Activated CD4-positive, alpha-beta T cell treated with anti-CD3 and anti-CD28 coated beads, Interleukin-2, Interleukin-4, amounts not matched to agents 100 ng/mL and 50 ng/mL, durations not matched to agents 16 hours and 8 hours (primary cell): Measurements from ENCODE around the gene METTL9.
"Not testable (repeated sequence)": the region's sequence is repeated elsewhere in the genome, so short reads cannot be mapped to it uniquely, and the experiment has no call there.

Experiments
- DNase-seq: peaks from one replicate; pipeline ENCODE4 v3.0.0-alpha.2; 2020; ENCODE audit warnings: low spot score

METTL9 gene

DNA sequence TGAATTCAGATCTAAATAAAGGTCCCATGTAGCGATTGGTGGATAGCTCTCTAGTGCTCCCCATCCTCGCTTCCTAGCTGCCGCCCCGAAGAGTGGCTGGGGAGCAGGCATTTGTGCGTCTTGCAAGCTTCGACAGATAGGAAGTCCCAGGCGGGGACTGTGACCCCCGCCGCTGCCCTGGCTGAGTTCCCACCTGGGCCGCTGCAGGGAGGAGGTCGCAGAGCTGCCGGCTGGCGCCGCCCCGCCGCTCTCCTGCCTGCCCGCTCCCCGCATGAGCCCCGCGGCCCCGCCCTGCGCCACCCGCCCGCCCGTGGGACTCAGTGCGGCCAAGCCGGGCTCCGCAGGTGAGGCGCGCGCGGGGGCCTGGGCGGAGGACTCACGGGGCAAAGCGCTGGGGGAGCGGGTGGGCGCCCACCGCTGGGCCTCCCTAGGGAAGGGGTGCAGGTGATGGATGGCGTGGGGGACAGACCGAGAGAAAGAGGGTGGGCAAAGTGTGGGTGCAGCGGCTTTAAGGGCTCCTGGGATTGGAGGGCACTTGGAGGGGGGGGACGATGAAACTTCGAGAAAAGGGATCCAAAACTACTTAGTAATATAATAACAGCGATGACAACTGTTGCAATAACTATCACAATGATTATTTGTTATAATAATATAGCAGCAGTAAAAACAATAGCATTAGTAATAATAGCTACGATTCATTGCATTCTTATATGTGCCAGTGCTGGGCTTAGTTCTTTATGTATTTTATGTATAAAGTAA lies 64.7 kb downstream of the METTL9 start, which contains the start of gene OTOA:
OTOA (plus strand) TSS at position 80 of the 759 bp plus-strand sequence. CDS start 14,547 bp downstream, outside the sequence.
- no peak for DNase-seq

GRCh38 chr16:21664801-21665492 lies 65.6 kb downstream of the METTL9 start:
- no peak for DNase-seq

DNA sequence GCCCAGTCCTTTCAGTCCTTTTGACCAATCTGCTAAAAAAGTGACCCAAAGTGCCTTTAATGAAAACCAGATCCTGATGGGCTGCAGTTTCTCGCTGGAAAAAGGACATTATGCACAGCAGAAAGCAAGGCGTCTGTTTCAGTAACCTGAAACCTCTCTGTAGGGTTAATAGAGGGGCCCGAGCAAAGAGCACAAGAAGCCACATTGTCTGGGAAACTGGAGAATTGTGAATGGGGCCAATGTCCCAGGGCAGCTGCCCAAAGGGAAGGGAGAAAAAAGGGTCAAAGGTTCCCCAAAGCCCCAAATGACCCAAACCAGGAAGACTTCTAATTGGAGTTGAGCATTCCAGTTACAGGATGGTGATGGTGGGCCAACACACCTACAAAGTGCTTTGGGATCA lies 67.4 kb downstream of the METTL9 start:
- DNase-seq: no peak

GRCh38 chr16:21667575-21667974 lies 68.2 kb downstream of the METTL9 start:
- no peak for DNase-seq

DNA sequence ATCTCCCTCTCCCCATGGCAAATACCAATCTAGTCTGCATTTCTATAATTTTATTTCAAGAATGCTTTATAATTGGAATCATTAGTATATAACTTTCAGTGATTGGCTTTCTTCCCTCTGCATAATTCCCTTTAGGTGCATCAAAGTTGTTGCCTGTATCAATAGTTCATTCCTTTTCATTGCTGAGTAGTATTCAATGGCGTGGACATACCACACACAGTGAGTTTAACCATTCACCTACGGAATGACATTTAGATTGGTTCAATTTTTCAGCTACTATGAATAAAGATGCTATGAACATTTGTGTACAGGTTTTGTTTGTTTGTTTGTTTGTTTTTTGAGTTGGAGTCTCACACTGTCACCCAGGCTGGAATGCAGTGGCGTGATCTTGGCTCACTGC lies 74.1 kb downstream of the METTL9 start:
- DNase-seq: no peak

DNA sequence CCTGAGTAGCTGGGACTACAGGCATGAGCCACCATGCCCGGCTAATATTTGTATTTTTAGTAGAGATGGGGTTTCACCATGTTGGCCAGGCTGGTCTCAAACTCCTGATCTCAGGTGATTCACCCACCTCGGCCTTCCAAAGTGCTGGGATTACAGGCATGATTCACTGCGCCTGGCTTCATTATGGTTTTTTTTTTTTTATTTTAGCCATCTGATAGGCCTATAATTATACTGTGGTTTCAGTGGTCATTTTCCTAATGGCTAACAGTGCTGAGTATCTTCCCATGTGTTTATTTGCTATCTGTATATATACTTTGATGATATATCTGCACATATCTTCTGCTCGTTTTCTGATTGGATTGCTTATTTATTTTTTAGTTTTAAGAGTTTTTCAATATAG lies 75.1 kb downstream of the METTL9 start:
- DNase-seq: not testable (repeated sequence)

DNA sequence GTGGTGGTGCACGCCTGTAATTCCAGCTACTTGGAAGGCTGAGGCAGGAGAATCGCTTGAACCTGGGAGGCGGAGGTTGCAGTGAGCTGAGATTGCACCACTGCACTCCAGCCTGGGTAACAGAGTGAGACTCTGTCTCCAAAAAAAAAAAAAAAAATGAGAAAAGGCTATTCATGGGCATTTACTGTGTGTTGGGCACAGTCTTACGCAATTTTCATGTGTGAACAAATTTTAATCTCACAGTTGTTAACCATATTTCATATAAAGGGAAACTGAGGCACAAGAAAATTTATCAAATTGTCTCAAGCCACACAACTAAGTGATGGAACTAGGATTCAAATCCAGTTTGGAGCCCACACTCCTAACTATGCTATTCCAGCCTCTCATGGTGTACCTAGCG lies 81.3 kb downstream of the METTL9 start:
- not testable (repeated sequence) for DNase-seq

DNA sequence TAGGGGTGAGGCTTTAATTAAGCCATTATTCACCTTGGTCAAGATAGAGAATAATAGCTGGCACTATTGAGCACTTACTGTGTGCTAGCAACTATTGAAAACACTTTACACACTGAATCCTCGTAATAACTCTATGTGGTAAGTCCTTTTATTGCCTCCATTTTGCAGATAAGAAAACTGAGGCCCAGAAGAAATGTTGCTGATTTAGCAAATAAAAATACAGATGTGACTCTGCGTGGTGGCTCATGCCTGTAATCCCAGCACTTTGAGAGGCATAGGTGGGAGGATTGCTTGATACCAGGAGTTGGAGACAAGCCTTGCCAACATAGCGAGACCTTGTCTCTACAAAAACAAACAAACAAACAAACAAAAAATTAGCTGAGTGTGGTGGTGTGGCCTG lies 83.8 kb downstream of the METTL9 start:
- no peak for DNase-seq

DNA sequence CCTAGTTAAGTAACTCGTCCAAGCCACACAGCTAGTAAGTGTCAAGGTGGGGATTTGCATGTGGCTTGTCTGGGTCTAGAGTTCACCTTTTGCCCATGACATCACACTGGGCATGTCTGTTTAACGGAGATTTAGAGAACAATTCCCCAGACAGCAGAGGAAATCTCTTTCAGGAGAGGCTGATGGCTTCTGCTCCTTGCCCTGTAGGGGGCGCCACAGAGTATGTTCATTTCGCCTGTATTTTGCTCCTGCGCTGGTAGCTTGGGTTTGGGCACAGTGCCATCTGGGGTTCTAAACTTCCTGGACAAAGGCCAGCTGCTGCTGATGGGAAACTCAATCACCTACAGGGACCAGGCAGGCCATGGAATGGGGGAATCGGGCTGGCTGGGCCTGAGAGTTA lies 84.8 kb downstream of the METTL9 start:
- DNase-seq: peak; percentile 29

DNA sequence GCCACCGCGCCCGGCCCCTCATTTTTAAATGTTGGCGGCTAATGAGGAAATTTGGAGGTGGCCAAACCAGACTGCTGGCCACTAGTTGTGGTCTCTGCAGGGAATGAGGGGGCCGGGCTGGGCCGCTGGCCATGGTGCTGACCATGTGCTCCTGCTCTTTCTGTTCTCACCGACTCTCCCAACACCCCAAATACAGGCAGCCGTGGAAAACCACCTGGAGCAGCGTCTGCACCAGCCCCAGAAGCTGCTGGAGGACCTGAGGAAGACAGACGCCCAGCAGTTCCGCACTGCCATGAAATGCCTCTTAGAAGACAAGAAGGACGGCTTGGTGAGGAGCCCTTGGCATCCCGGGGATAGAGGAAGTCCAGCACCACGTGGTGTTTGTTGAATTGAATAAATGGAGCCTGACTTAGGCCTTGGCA lies 85.7 kb downstream of the METTL9 start:
- DNase-seq: no peak

DNA sequence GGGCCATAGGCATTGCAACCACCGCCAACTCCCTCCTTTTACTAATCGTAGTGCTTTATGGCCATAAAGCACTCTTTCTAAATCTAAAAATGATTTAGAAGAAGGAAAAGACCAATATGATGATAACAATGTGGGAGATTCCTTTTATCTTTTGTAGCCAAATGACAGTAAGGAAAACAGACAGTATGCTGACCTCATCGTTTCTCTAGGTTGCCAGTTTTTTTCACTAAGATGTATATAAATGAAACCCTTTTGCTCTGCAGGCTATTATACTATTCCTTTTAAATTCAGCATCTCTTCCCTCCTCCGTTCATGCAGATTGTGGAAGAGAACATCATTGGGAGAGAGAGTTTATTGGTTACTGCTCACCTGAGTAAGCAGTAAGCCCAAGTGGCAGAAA lies 89.7 kb downstream of the METTL9 start:
- DNase-seq: no peak

DNA sequence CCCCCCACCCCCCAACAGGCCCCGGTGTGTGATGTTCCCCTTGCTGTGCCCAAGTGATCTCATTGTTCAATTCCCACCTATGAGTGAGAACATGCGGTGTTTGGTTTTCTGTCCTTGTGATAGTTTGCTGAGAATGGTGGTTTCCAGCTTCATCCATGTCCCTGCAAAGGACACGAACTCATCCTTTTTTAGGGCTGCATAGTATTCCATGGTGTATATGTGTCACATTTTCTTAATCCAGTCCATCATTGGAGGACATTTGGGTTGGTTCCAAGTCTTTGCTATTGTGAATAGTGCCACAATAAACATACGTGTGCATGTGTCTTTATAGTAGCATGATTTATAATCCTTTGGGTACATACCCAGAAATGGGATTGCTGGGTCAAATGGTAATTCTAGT lies 91.6 kb downstream of the METTL9 start:
- DNase-seq: not testable (repeated sequence)

- no peak for DNase-seq
Measured at GRCh38 chr16:21694609-21695008, 95.2 kb downstream of the METTL9 start.

- DNase-seq: no peak
Measured at GRCh38 chr16:21697032-21697431, 97.7 kb downstream of the METTL9 start.

GRCh38 chr16:21698169-21699032 lies 99.0 kb downstream of the METTL9 start:
- DNase-seq: no peak

DNA sequence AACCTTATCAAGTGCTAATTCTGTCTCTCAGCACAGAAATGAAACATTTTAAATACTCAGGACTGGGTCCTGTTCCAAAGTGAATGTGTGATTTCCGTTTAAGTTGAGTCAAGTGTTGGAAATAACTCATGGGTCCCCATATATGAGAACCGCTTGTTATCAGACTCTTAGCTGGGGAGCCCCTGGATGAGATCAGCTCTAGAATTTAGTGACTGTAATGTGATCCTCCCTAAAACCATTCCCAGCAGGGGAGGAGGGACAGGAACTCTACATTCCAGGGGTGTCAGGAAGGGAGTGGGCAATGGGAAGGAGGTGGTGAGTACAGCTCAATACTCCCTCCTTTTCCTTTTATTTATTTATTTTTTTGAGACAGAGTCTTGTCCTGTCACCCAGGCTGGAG lies 101.9 kb downstream of the METTL9 start:
- DNase-seq: no peak

DNA sequence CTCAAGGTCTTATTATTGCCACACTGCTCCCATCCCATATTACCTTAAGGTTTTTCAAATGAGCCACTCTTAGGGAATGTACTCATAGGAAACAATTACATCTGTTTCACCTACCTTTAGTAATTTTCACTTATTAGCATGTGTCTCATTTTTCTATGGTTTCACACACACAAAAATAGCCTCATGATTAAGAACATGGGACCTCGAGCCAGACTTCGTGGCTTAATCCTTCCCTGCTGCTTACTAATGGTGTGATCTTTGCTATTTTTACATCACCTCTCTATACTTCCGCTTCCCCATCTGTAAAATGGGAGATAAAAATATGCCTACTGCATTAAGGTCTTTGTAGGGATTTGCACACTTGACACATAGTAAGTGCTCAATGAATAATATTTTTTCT lies 102.9 kb downstream of the METTL9 start:
- no peak for DNase-seq

DNA sequence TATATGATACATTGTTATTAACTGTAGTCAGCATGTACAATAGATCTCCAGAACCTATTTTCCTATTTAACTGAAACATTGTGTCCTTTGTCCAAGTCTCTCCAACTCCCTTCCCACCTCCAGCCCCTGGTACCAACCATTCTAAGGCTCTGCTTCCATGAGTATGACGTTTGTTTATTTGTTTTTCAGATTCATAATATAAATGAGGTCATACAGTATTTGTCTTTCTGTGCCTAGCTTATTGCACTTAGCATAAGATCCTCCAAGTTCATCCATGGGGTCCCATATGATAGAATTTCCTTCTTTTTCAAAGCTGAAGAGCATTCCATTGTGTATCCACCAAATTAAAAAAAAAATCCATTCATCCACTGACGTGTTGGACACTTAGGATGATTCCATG lies 103.8 kb downstream of the METTL9 start:
- DNase-seq: no peak

DNA sequence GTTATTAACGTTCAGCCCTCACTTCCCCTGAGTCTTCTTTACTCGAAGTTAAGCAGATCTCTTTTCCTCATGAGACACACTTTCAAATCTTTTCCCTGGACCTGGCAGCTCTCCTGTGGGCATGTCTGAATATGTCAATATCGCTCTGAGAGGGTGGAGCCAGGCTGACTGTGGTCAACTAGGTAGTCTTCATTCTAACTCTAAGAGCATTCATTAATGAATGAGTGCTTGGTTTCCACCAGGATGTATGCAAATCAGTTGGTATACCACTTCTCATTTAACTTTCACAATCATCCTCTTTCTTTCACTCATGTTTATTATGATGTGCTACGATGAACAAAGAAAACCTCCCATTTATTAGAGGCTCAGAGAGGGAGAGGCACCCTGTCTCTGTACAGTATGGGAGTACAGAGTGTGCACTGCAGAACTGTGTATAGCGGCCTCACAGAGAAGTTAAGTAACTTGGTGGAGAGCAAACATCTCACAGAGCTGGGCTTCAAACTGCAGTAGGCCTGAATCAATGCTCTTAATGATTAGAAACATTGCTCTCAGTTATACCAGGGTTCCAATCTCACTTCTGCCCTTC lies 104.3 kb downstream of the METTL9 start:
- DNase-seq: no peak

DNA sequence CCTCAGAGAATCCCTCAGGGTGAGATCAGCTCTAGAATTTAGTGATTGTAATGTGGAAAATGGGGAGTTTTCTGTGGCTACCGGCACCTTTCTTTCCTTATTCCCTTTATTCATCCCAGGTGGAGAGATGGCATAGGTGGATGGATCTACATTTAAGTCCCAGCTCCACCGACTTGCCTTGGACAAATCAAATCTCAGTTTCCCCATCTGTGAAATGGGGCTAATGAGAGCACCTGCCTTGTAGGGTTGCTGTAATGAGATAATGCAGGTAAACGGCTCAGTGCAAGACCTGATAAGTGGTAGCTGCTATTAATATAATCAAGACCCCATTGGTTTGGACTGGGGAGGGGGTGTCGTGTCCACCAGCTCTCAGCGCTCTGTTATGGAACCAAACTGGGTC lies 104.9 kb downstream of the METTL9 start:
- DNase-seq: no peak

DNA sequence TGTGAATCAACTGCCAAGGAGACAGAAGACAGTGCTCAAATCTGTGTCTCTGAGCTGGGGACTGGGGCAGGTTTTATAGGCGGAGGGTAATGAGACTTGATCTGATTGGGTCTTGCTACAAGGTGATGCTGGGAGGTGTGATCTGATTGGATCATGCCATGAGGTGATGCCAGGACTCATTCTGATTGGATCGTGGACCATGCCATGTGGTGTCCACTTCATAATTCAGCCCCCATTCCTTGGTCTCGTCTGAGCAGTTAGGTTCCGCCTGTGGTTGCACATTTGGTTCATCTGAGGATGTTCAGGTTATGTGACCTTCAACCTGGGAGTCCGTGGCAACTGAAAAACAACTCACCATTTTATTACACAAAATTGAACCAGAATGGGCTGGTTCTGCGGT lies 105.4 kb downstream of the METTL9 start:
- DNase-seq: no peak
